ENCODE results near the gene OR8I2.
"Not testable (repeated sequence)": the region's sequence is repeated elsewhere in the genome, so short reads cannot be mapped to it uniquely, and the experiment has no call there.

Gene OR8I2

DNA sequence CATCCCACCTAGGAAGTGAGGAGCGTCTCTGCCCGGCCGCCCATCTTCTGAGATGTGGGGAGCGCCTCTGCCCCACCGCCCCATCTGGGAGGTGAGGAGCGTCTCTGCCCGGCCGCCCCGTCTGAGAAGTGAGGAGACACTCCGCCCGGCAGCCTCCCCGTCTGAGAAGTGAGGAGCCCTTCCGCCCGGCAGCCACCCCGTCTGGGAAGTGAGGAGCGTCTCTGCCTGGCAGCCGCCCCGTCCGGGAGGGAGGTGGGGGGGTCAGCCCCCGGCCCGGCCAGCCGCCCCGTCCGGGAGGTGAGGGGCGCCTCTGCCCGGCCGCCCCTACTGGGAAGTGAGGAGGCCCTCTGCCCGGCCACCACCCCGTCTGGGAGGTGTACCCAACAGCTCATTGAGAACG is 50.6 kb downstream of the OR8I2 start:
- H3K36me3 ChIP-seq (ENCODE audit: control insufficient read depth, insufficient read depth, low read length); H3K9me3 ChIP-seq (ENCODE audit: control insufficient read depth, low read length); H3K27me3 ChIP-seq (ENCODE audit: control insufficient read depth, insufficient read depth, low read length); H3K9ac ChIP-seq (ENCODE audit: low read length); H3K4me3 ChIP-seq (ENCODE audit: low read length); H3K4me1 ChIP-seq (ENCODE audit: control insufficient read depth, insufficient read depth, low read length): not testable (repeated sequence)
